Measurements from ENCODE around the gene B4GALNT2.

- TF ChIP-seq RAD21 (IDR thresholded peaks at IDR 0.05; ENCODE audit: low read depth) (no peak), CEBPB (IDR thresholded peaks at IDR 0.05) (no peak), TCF12 (IDR thresholded peaks at IDR 0.05; ENCODE audit: low read depth) (no peak)
Measured at GRCh38 chr17:49121696-49122292, 10.8 kb upstream of the B4GALNT2 start.

Data from Ishikawa (cell line).